A549 (cell line): ENCODE results near the gene RASGRP1. TPM values are rescaled to one million over a fixed set of nuclear protein-coding genes. Genes with fewer than 3 reads are reported as not detected.

ENCODE experiments used
- ATAC-seq, 2 experiments: fragments of 200-7000 bp in 1 of 2; fragments of >200 bp in 1 of 2; cut with Nextera tagmentation in 1 of 2; cut with Tn5 transposase in 1 of 2; 3 replicates each; pipeline versions ENCODE4 v1.8.0 to v1.9.1; 2018 to 2020; ENCODE audit warnings: mild to moderate bottlenecking in 1 of 2, moderate library complexity in 1 of 2
- CTCF ChIA-PET: fragments of 300-600 bp; sonication (Branson Sonifier 250); formaldehyde crosslinking; extraction: SDS; loops from one replicate; lab custom pipeline; 2021; ENCODE audit warnings: antibody characterized with exemption, inconsistent platforms; lab: Yijun Ruan, JAX
- POLR2A ChIA-PET: fragments of 350-600 bp; formaldehyde crosslinking; extraction: SDS; loops from one replicate; lab custom pipeline; 2021; ENCODE audit warnings: antibody characterized with exemption, inconsistent platforms; lab: Yijun Ruan, JAX
- DNase-seq, 2 experiments: peaks; one replicate each; pipeline versions ENCODE4 v3.0.0 to v3.0.0-alpha.2; 2011 to 2016; ENCODE audit warnings: low read depth in 1 of 2, low spot score in 1 of 2
- FAIRE-seq: peaks from 2 replicates; lab custom pipeline; 2011; peaks lifted over from hg19 to GRCh38; lab: Jason Lieb, UNC
- H3K27ac ChIP-seq, 2 experiments: fragments of >200 bp; sonication (Bioruptor Twin); formaldehyde crosslinking; 3 replicates each; pipeline ENCODE4 v1.5.1; 2016 to 2017
- H3K4me1 ChIP-seq: fragments of >200 bp; sonication (Bioruptor Twin); formaldehyde crosslinking; 3 replicates; pipeline ENCODE4 v1.6.1; 2016
- H3K4me2 ChIP-seq: fragments of >200 bp; sonication (Bioruptor Twin); formaldehyde crosslinking; 3 replicates; pipeline ENCODE4 v1.6.1; 2016
- H3K4me3 ChIP-seq: fragments of >200 bp; sonication (Bioruptor Twin); formaldehyde crosslinking; 3 replicates; pipeline ENCODE4 v1.5.1; 2016
- H3K9me3 ChIP-seq: fragments of >200 bp; sonication (Bioruptor Twin); formaldehyde crosslinking; 3 replicates; pipeline ENCODE4 v1.6.1; 2016
- BHLHE40 ChIP-seq: IDR thresholded peaks from 2 replicates; pipeline ENCODE4 v1.6.1; 2012; ENCODE audit warnings: low read depth, low read length, inconsistent platforms
- CHD2 ChIP-seq: fragments of 150-350 bp; IDR thresholded peaks from 2 replicates; pipeline ENCODE4 v1.6.1; 2014; ENCODE audit warnings: low read length; ENCODE audit not compliant: partially characterized antibody
- CHD4 ChIP-seq: fragments of 200-600 bp; sonication (generic); IDR thresholded peaks from 2 replicates; pipeline ENCODE4 v1.6.1; 2016; ENCODE audit warnings: antibody characterized with exemption, mild to moderate bottlenecking, borderline replicate concordance
- EHF ChIP-seq: fragments of 250-450 bp; sonication (Bioruptor Pico); IDR thresholded peaks from 2 replicates; pipeline ENCODE4 v1.5.0; 2020; ENCODE audit warnings: mild to moderate bottlenecking
- EHMT2 ChIP-seq: fragments of 200-600 bp; sonication (generic); IDR thresholded peaks from 2 replicates; pipeline ENCODE4 v1.6.1; 2016; ENCODE audit warnings: antibody characterized with exemption, low read depth, mild to moderate bottlenecking, moderate library complexity
- EP300 ChIP-seq, 2 experiments: fragments of >200 bp; sonication (Bioruptor Twin); formaldehyde crosslinking; IDR thresholded peaks; 2 replicates in 1 of 2; 3 replicates in 1 of 2; pipeline ENCODE4 v1.6.1; 2016 to 2017
- FOSB ChIP-seq: fragments of 250-450 bp; sonication (Bioruptor Pico); IDR thresholded peaks from 2 replicates; pipeline ENCODE4 v1.5.0; 2020; ENCODE audit warnings: mild to moderate bottlenecking, moderate library complexity
- FOSL2 ChIP-seq, 2 experiments: fragments of 450-650 bp in 1 of 2; fragments of >200 bp in 1 of 2; sonication (Bioruptor Twin) in 1 of 2; formaldehyde crosslinking; IDR thresholded peaks; 2 replicates each; pipeline versions ENCODE4 v1.5.0 to v1.6.1; 2016 to 2020; ENCODE audit warnings: mild to moderate bottlenecking in 1 of 2, moderate library complexity in 1 of 2
- HOXB13 ChIP-seq: fragments of 250-450 bp; sonication (Bioruptor Pico); IDR thresholded peaks from 2 replicates; pipeline ENCODE4 v1.5.0; 2020; ENCODE audit warnings: low read depth, mild to moderate bottlenecking, moderate library complexity
- HOXB5 ChIP-seq: fragments of 250-450 bp; sonication (Bioruptor Pico); IDR thresholded peaks from 2 replicates; pipeline ENCODE4 v1.5.0; 2020; ENCODE audit warnings: mild to moderate bottlenecking, moderate library complexity
- JUN ChIP-seq, 2 experiments: fragments of >200 bp; sonication (Bioruptor Twin); formaldehyde crosslinking; IDR thresholded peaks; 2 replicates in 1 of 2; 3 replicates in 1 of 2; pipeline ENCODE4 v1.6.1; 2016 to 2017
- KDM1A ChIP-seq: fragments of 200-600 bp; sonication (generic); IDR thresholded peaks from 2 replicates; pipeline ENCODE4 v1.6.1; 2016; ENCODE audit warnings: low read depth, mild to moderate bottlenecking
- KDM5A ChIP-seq: fragments of 200-600 bp; sonication (generic); IDR thresholded peaks from 2 replicates; pipeline ENCODE4 v1.6.1; 2016; ENCODE audit warnings: antibody characterized with exemption, mild to moderate bottlenecking
- MYC ChIP-seq: IDR thresholded peaks from 2 replicates; pipeline ENCODE4 v1.6.1; 2012; ENCODE audit warnings: mild to moderate bottlenecking, inconsistent platforms, low read length, improper control_type of control experiment, borderline replicate concordance
- NFE2L2 ChIP-seq: fragments of 150-350 bp; conservative IDR thresholded peaks from 2 replicates; pipeline ENCODE4 v1.6.1; 2014; ENCODE audit warnings: low read length
- NPAS2 ChIP-seq: fragments of 250-450 bp; sonication (Bioruptor Pico); IDR thresholded peaks from 2 replicates; pipeline ENCODE4 v1.8.0; 2022; ENCODE audit warnings: mild to moderate bottlenecking, moderate library complexity, borderline replicate concordance
- PHF8 ChIP-seq: fragments of 200-600 bp; sonication (generic); IDR thresholded peaks from 2 replicates; pipeline ENCODE4 v1.6.1; 2016; ENCODE audit warnings: low read depth, mild to moderate bottlenecking, antibody characterized with exemption, moderate library complexity, borderline replicate concordance
- POLR2A ChIP-seq: IDR thresholded peaks from 2 replicates; pipeline ENCODE4 v1.6.1; 2012; ENCODE audit warnings: mild to moderate bottlenecking, low read length
- POLR2AphosphoS2 ChIP-seq: conservative IDR thresholded peaks from 2 replicates; pipeline ENCODE4 v1.6.1; 2012; ENCODE audit warnings: low read length, improper control_type of control experiment, inconsistent platforms
- RAD21 ChIP-seq, 2 experiments: fragments of >200 bp in 1 of 2; sonication (Bioruptor Twin) in 1 of 2; formaldehyde crosslinking in 1 of 2; IDR thresholded peaks in 1 of 2; conservative IDR thresholded peaks in 1 of 2; 2 replicates in 1 of 2; 3 replicates in 1 of 2; pipeline ENCODE4 v1.6.1; 2012 to 2018; ENCODE audit warnings: inconsistent platforms in 1 of 2
- RNF2 ChIP-seq: fragments of 200-600 bp; sonication (generic); IDR thresholded peaks from 2 replicates; pipeline ENCODE4 v1.6.1; 2016; ENCODE audit warnings: low read depth, mild to moderate bottlenecking, antibody characterized with exemption, moderate library complexity, borderline replicate concordance
- ZSCAN20 ChIP-seq: fragments of 250-450 bp; sonication (Bioruptor Pico); IDR thresholded peaks from 2 replicates; pipeline ENCODE4 v1.8.0; 2022; ENCODE audit warnings: mild to moderate bottlenecking, moderate library complexity
- WGBS: methylation state at CpG from one replicate; pipeline ENCODE4 v1.1.6; 2017; ENCODE audit errors: missing lambda C conversion rate; 5-methylcytosine and 5-hydroxymethylcytosine counted together
- polyA plus RNA-seq, 4 experiments: library from polyadenylated mRNA; depleted of rRNA in 3 of 4; stranded (reverse); fragments of >200 nt; fragmentation: RNase III in 1 of 4; extraction: RNeasy Plus Mini Kit Qiagen cat#74134 plus additional on column Dnase treatment in 1 of 4; gene quantifications; 2 replicates in 3 of 4; 3 replicates in 1 of 4; pipeline ENCODE4 v1.2.3, GENCODE V29; 2011 to 2017
- TF ChIP-seq, protein P1 (sequence below): fragments of 150-350 bp; IDR thresholded peaks from 2 replicates; pipeline ENCODE4 v1.6.1; 2014; ENCODE audit warnings: low read depth, mild to moderate bottlenecking, low read length
- TF ChIP-seq, protein P2 (sequence below): fragments of >200 bp; sonication (Bioruptor Twin); formaldehyde crosslinking; IDR thresholded peaks from 2 replicates; pipeline ENCODE4 v1.6.1; 2016

Gene RASGRP1
- polyA plus RNA-seq, 2 of the 4 experiments (the other 2 are of a cell fraction): 0.70 to 1.2 TPM

DNA sequence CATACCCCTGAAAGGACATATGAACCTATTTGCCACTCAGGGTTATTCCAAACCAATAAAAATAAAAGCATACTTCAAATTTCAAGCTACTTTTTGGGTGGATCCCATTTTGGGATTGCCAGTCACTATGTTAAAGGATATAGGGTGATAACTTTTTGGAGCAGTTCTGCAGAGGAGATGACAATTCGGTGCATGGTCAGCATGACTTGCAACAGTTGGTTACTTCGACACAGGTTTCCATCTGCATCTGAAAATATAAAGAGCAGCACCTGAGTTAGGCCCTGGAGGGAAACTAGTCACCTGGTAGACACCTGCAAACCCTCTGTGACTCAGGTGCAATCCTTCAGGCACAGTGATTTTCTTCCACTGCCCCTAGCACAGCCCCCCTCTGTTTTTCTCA, 38.5 kb downstream of the RASGRP1 start (continued):
- no peak for TF ChIP-seq EP300 (IDR thresholded peaks at IDR 0.05)
- TF ChIP-seq MYC: no peak
- TF ChIP-seq POLR2A: no peak
- no peak for TF ChIP-seq FOSL2 (IDR thresholded peaks at IDR 0.05)
- TF ChIP-seq FOSL2 (CRISPR knock-in tag; IDR thresholded peaks at IDR 0.05): no peak
- TF ChIP-seq EHMT2: no peak
- TF ChIP-seq CHD4: no peak
- TF ChIP-seq HOXB13 (CRISPR knock-in tag): no peak

DNA sequence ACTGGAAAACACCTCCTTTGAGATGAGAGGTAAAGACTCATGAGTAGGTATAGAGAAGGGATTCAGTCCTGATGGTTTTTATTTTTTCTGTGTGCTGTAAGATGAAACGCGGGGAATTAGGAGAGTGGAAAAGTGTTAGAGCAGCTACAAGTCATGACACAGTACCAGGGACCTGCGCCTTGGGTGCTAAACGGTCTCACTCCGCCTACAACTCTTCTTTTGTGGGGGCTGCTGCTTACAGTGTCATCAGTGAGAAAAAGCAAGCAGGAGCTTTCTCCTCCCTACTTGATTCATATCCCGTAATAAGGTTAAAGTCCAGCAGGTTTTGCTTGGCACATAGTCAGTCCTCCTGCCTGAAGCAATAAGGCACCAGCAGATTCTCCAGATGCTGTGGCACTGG, 39.1 kb downstream of the RASGRP1 start:
- no peak overlapping the region for H3K27ac ChIP-seq
- no peak overlapping the region for H3K4me3 ChIP-seq
- 81% methylated on average over 6 of the region's 6 CpGs for WGBS
- FAIRE-seq (no peak), DNase-seq (no peak), ATAC-seq (no peak)
- TF ChIP-seq POLR2AphosphoS2 (no peak), NFE2L2 (no peak)
- TF ChIP-seq, protein P1, sequence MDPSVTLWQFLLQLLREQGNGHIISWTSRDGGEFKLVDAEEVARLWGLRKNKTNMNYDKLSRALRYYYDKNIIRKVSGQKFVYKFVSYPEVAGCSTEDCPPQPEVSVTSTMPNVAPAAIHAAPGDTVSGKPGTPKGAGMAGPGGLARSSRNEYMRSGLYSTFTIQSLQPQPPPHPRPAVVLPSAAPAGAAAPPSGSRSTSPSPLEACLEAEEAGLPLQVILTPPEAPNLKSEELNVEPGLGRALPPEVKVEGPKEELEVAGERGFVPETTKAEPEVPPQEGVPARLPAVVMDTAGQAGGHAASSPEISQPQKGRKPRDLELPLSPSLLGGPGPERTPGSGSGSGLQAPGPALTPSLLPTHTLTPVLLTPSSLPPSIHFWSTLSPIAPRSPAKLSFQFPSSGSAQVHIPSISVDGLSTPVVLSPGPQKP: no peak
- H3K4me2 ChIP-seq: no peak overlapping the region
- no peaks in the 10 kb centered on the region for H3K4me1 ChIP-seq
- H3K9me3 ChIP-seq: no peaks in the 10 kb centered on the region
- ChIA-PET CTCF (interaction anchor here (1.3 kb wide), 1 partner anchor 39 kb away, joined by 3 read pairs; the partner anchor contains the start of gene RASGRP1), POLR2A (no interaction called here)

DNA sequence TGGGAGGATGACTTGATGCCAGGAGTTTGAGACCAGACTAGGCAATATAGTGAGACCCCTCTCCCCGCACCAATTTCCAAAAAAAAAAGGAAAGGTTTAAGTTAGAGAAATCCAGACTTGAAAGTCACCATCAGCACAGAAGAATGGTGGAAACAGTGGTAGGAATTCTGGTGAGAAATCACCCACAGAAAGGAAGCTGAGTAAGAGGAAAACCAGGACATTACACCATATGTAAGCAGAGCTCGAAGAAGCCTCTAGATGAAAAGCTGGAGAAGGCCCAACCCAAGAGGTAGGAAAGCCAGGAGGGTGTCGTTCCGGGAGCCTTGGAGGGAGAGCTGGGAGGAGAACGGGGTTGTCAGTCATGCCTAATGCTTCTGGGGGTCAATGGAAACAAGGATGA, 40.5 kb downstream of the RASGRP1 start:
- no peak for DNase-seq
- no peak for FAIRE-seq
- CTCF ChIA-PET: interaction anchor here (0.7 to 1.3 kb wide), 4 partner anchors 38 to 182 kb away, joined by 3 to 4 read pairs (median 3); partner anchors contain the start of gene RASGRP1
- no peaks in the 10 kb centered on the region for H3K4me1 ChIP-seq
- 62% methylated on average over 5 of the region's 5 CpGs for WGBS
- no peak overlapping the region for H3K4me3 ChIP-seq
- H3K27ac ChIP-seq: no peak overlapping the region
- no peak overlapping the region for H3K4me2 ChIP-seq
- POLR2A ChIA-PET: no interaction called here
- no peaks in the 10 kb centered on the region for H3K9me3 ChIP-seq
- no peak for ATAC-seq
- no peak for TF ChIP-seq HOXB5 (CRISPR knock-in tag)
- TF ChIP-seq KDM5A: no peak
- no peak for TF ChIP-seq RAD21 (conservative IDR thresholded peaks at IDR 0.05 in 1 of 2, IDR thresholded peaks at IDR 0.05 in 1 of 2)
- TF ChIP-seq EHF (CRISPR knock-in tag): no peak
- TF ChIP-seq HOXB13 (CRISPR knock-in tag): no peak

DNA sequence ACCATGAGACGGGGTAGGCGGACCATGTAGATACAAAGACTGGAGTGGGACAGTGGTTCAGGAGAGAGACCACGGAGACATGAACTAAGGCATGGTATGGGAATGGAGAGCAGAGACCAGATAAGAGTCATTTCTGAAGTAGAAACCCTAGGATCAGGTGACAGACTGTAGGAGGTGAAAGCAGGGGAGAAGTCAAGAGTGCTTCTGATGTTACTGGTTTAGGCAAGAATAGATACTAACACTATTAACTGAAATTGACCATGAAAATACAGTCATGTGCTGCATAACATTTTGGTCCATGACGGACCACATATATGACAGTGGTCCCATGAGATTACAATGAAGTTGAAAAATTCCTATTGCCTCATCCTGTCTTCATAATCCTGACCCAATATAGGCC, 41.7 kb downstream of the RASGRP1 start:
- Histone ChIP-seq H3K4me1 (no peaks in the 10 kb centered on the region), H3K27ac (no peak overlapping the region), H3K4me3 (no peak overlapping the region), H3K9me3 (no peaks in the 10 kb centered on the region)
- DNase-seq (no peak), ATAC-seq (no peak)
- 72% methylated on average over 4 of the region's 4 CpGs for WGBS
- CTCF ChIA-PET: interaction anchor here (1.3 kb wide), 1 partner anchor 41 kb away, joined by 4 read pairs; no protein-coding TSS in a partner anchor
- no peak for TF ChIP-seq ZSCAN20 (CRISPR knock-in tag)
- TF ChIP-seq, all 56 proteins: peak for 0
- no peak for FAIRE-seq
- POLR2A ChIA-PET: no interaction called here
- no peak overlapping the region for H3K4me2 ChIP-seq

DNA sequence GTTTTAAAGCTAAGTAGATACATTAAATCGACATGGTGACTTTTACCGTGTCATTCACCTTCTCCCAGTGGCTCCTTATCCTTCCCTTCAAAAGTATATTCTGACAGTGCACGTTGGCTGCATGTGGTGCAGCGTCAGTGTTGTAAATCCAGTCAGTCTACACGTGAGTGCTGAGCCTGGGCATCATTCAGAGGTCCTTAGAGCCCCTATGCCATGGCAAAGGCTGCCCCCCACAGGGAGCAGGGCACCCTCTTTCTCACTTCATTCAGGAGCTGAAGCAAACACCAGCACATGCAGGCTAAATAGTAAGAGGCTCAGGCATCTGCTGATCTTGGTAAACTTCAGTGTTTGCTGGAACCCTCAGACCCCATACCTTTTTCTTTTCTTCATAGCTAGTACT, 43.3 kb downstream of the RASGRP1 start:
- Histone ChIP-seq H3K4me1 (no peaks in the 10 kb centered on the region), H3K4me2 (no peak overlapping the region), H3K9me3 (no peaks in the 10 kb centered on the region)
- FAIRE-seq: no peak
- TF ChIP-seq, protein P2, sequence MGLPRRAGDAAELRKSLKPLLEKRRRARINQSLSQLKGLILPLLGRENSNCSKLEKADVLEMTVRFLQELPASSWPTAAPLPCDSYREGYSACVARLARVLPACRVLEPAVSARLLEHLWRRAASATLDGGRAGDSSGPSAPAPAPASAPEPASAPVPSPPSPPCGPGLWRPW: no peak
- TF ChIP-seq FOSB (CRISPR knock-in tag): no peak
- no peak for TF ChIP-seq BHLHE40
- TF ChIP-seq HOXB13 (CRISPR knock-in tag): no peak
- no peak for TF ChIP-seq ZSCAN20 (CRISPR knock-in tag)
- TF ChIP-seq RNF2: no peak
- TF ChIP-seq PHF8: no peak
- TF ChIP-seq JUN (IDR thresholded peaks at IDR 0.05): no peak
- no peak for TF ChIP-seq KDM1A
- TF ChIP-seq RAD21 (conservative IDR thresholded peaks at IDR 0.05 in 1 of 2, IDR thresholded peaks at IDR 0.05 in 1 of 2): no peak
- TF ChIP-seq NPAS2: no peak
- TF ChIP-seq FOSL2 (IDR thresholded peaks at IDR 0.05): no peak
- TF ChIP-seq FOSL2 (CRISPR knock-in tag; IDR thresholded peaks at IDR 0.05): no peak
- TF ChIP-seq CHD2: no peak
- no peak for TF ChIP-seq MYC
- TF ChIP-seq KDM5A: no peak
- TF ChIP-seq, all 56 proteins: peak for 0
- CTCF ChIA-PET: interaction anchor here (0.9 to 1.3 kb wide), 3 partner anchors 14 to 43 kb away, joined by 4 read pairs; no protein-coding TSS in a partner anchor
- POLR2A ChIA-PET: no interaction called here
- DNase-seq: no peak
- no peak for ATAC-seq
- Histone ChIP-seq H3K27ac (no peak overlapping the region), H3K4me3 (no peak overlapping the region)
- 45% methylated on average over 5 of the region's 5 CpGs for WGBS
